ENCODE measurements around the gene SPSB1. TPM values are rescaled to one million over a fixed set of nuclear protein-coding genes. Genes with fewer than 3 reads are reported as not detected.

Gene SPSB1
- total RNA-seq, 2 donors from 2014 or later = 20.4 to 26.9 TPM

DNA sequence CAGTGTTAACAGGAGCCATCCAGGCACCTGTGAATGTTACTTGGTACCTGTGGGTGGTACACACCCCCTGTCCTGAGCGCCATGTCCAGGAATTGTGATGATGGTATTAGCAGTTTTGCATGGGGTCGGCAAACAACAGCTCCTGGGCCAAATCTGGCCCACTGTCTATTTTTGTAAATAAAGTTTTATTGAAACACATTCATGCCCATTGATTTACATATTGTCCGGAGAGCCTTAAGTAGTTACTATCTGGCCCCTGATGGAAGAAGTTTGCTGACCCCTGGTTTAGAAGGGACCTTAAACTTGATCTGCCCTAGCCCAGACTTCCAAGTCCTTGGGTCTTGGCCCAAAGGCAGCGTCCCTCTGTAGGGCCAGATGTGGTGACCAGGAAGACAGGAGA lies 58.3 kb downstream of the SPSB1 start:
- Histone ChIP-seq H3K27me3 (ENCODE audit: control insufficient read depth, insufficient read depth, low read length, poor library complexity, severe bottlenecking) (no peaks in the 10 kb centered on the region), H3K36me3 (ENCODE audit: control insufficient read depth, insufficient read depth, low read length) (peaks cover 2% of the 10 kb centered on the region), H3K9ac (ENCODE audit: extremely low read depth, low read length, poor library complexity, severe bottlenecking) (no peak overlapping the region), H3K27ac (ENCODE audit: low read depth, low read length) (no peak overlapping the region), H3K4me3 (ENCODE audit: low read length) (no peak overlapping the region), H3K4me1 (ENCODE audit: control insufficient read depth, insufficient read depth, low read length) (peaks cover 7% of the 10 kb centered on the region), H3K9me3 (ENCODE audit: control insufficient read depth, low read length) (no peaks in the 10 kb centered on the region)
- no peak overlapping the region for H3K27ac Mint-ChIP-seq
- H3K4me1 Mint-ChIP-seq = peaks cover 14% of the 10 kb centered on the region
- no peaks in the 10 kb centered on the region for H3K27me3 Mint-ChIP-seq (ENCODE audit: insufficient read depth)
- TF ChIP-seq, protein P1, sequence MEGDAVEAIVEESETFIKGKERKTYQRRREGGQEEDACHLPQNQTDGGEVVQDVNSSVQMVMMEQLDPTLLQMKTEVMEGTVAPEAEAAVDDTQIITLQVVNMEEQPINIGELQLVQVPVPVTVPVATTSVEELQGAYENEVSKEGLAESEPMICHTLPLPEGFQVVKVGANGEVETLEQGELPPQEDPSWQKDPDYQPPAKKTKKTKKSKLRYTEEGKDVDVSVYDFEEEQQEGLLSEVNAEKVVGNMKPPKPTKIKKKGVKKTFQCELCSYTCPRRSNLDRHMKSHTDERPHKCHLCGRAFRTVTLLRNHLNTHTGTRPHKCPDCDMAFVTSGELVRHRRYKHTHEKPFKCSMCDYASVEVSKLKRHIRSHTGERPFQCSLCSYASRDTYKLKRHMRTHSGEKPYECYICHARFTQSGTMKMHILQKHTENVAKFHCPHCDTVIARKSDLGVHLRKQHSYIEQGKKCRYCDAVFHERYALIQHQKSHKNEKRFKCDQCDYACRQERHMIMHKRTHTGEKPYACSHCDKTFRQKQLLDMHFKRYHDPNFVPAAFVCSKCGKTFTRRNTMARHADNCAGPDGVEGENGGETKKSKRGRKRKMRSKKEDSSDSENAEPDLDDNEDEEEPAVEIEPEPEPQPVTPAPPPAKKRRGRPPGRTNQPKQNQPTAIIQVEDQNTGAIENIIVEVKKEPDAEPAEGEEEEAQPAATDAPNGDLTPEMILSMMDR (conservative IDR thresholded peaks at IDR 0.05) = no peak
- no peak overlapping the region for H3K4me3 Mint-ChIP-seq
- 83 to 89% methylated on average over 2 to 4 of the region's 4 CpGs for WGBS, 2 experiments (ENCODE audit: insufficient coverage in 1 of 2, insufficient read length in 1 of 2)
- H3K9me3 Mint-ChIP-seq = no peaks in the 10 kb centered on the region
- H3K36me3 Mint-ChIP-seq (ENCODE audit: low read depth) = peaks cover 8% of the 10 kb centered on the region
- no peak for DNase-seq

DNA sequence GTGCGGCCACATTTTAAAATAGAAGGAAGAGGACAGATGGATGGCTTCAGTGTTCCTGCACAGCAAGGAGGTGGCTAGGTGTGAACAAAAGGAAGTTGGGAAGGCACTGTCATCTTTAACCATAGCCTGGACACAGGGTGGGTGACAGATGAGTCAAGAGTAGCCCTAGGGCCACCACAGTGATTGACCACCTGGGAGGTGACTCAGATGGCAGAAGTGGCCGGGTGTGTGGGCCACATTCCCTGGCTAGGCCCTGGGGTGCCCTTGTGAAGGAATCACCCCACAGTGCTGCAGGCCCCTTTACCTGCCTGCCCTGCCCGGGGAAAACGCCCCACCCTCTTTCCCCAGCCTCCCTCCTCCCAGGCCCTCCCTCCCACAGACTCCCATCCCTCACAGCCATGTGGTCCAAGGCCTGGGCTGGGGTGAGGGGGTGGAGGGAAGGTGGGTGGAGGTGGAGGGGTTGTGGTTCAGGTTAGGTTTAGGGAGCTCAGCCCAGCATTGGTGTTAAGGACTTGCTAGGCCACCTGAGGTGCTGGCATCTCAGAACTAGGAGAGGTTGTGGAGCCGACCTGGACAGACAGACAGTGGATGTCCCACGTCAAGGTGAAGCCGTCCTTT lies 59.1 kb downstream of the SPSB1 start:
- no peak overlapping the region for H3K4me3 Mint-ChIP-seq
- WGBS, 2 experiments (ENCODE audit: insufficient coverage in 1 of 2, insufficient read length in 1 of 2) = 86 to 91% methylated on average over 4 to 7 of the region's 7 CpGs
- H3K27ac Mint-ChIP-seq = peak overlapping the region; percentile 56
- no peak overlapping the region for H3K9ac ChIP-seq (ENCODE audit: extremely low read depth, low read length, poor library complexity, severe bottlenecking)
- H3K27ac ChIP-seq (ENCODE audit: low read depth, low read length) = peak overlapping the region; percentile 66
- peaks cover 5% of the 10 kb centered on the region for H3K4me1 ChIP-seq (ENCODE audit: control insufficient read depth, insufficient read depth, low read length)
- peaks cover 10% of the 10 kb centered on the region for H3K36me3 ChIP-seq (ENCODE audit: control insufficient read depth, insufficient read depth, low read length)
- no peak overlapping the region for H3K4me3 ChIP-seq (ENCODE audit: low read length)
- TF ChIP-seq, protein P1 (conservative IDR thresholded peaks at IDR 0.05) = no peak
- no peaks in the 10 kb centered on the region for H3K9me3 Mint-ChIP-seq
- peaks cover 16% of the 10 kb centered on the region for H3K36me3 Mint-ChIP-seq (ENCODE audit: low read depth)
- H3K27me3 Mint-ChIP-seq (ENCODE audit: insufficient read depth) = no peaks in the 10 kb centered on the region
- peaks cover 12% of the 10 kb centered on the region for H3K4me1 Mint-ChIP-seq
- H3K9me3 ChIP-seq (ENCODE audit: control insufficient read depth, low read length) = no peaks in the 10 kb centered on the region
- no peaks in the 10 kb centered on the region for H3K27me3 ChIP-seq (ENCODE audit: control insufficient read depth, insufficient read depth, low read length, poor library complexity, severe bottlenecking)
- DNase-seq = peak; percentile 74

DNA sequence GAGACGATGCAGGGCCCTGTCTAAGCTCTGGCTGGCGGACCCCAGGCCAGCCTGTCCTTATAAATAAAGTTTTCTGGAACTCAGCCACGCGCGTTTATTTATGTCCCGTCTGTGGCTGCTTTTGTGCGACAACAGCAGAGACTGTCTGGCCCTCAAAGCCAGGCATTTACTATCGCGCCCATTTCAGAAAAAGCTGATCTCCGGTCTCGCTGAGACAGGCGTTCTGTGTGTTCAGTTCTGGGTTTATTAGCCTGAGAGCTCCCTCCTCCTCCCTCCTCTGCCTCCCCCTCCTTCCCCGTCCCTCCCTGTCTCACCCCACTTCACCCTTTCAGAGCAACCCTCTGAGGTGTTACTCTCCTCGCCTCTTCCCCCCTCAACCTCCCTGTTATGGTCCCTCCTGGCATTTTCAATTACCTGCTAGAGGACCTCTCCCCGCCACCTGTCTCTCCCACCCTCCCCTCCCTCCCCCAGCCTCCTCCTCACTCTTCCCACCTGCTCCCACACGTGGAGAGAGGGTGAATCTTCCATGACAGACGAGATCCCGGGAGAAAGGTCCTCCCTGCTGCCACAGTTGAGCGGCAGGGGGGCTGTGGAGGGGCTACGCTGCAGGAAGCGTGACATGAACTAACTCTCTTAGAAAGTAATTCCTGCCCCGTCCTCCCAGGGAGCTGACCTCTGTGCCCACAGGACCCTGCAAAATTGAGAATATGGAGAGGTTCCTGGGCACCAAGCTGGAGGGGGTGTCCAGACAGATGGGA lies 59.9 kb downstream of the SPSB1 start:
- peak; percentile 80 for DNase-seq
- TF ChIP-seq, protein P1 (conservative IDR thresholded peaks at IDR 0.05) = peak; percentile 61

More for the DNA sequence above, 59.9 kb downstream of the SPSB1 start:
- peaks cover 16% of the 10 kb centered on the region for H3K36me3 ChIP-seq (ENCODE audit: control insufficient read depth, insufficient read depth, low read length)
- no peak overlapping the region for H3K9ac ChIP-seq (ENCODE audit: extremely low read depth, low read length, poor library complexity, severe bottlenecking)
- 79 to 92% methylated on average over 11 to 22 of the region's 22 CpGs for WGBS, 2 experiments (ENCODE audit: insufficient coverage in 1 of 2, insufficient read length in 1 of 2)
- H3K36me3 Mint-ChIP-seq (ENCODE audit: low read depth) = peaks cover 22% of the 10 kb centered on the region
- no peaks in the 10 kb centered on the region for H3K9me3 ChIP-seq (ENCODE audit: control insufficient read depth, low read length)
- H3K27ac Mint-ChIP-seq = no peak overlapping the region
- H3K4me1 Mint-ChIP-seq = peaks cover 8% of the 10 kb centered on the region
- no peaks in the 10 kb centered on the region for H3K27me3 Mint-ChIP-seq (ENCODE audit: insufficient read depth)
- H3K9me3 Mint-ChIP-seq = no peaks in the 10 kb centered on the region
- peaks cover 5% of the 10 kb centered on the region for H3K4me1 ChIP-seq (ENCODE audit: control insufficient read depth, insufficient read depth, low read length)
- H3K27me3 ChIP-seq (ENCODE audit: control insufficient read depth, insufficient read depth, low read length, poor library complexity, severe bottlenecking) = no peaks in the 10 kb centered on the region
- H3K4me3 ChIP-seq (ENCODE audit: low read length) = no peak overlapping the region
- peak overlapping the region; percentile 66 for H3K27ac ChIP-seq (ENCODE audit: low read depth, low read length)
- H3K4me3 Mint-ChIP-seq = no peak overlapping the region
